Upper lobe of left lung (tissue), 6 donors: ENCODE measurements around the gene RNASE8. TPM values are rescaled to one million over a fixed set of nuclear protein-coding genes. Genes with fewer than 3 reads are reported as not detected.
"Not testable (repeated sequence)": the region's sequence is repeated elsewhere in the genome, so short reads cannot be mapped to it uniquely, and the experiment has no call there.

Experiments used
- ATAC-seq, 2 donors: fragments of 200-7000 bp; cut with Tn5 transposase; one replicate each; pipeline ENCODE4 v1.9.1; 2022; ENCODE audit warnings: mild to moderate bottlenecking in 2 of 2, moderate library complexity in 2 of 2; ENCODE audit not compliant: low FRiP score in 2 of 2
- DNase-seq, 2 donors: peaks; one replicate each; pipeline ENCODE4 v3.0.0-alpha.2; 2019 to 2020
- H3K27ac ChIP-seq, 4 donors: fragments of 200-600 bp; sonication (generic); one replicate each; pipeline ENCODE4 v1.5.1; 2016 to 2019
- H3K27me3 ChIP-seq, 4 donors: fragments of 200-600 bp; sonication (generic); one replicate each; pipeline ENCODE4 v1.5.1; 2017 to 2019
- H3K36me3 ChIP-seq, 4 donors: fragments of 200-600 bp; sonication (generic); one replicate each; pipeline ENCODE4 v1.5.1; 2016 to 2019
- H3K4me1 ChIP-seq, 4 donors: fragments of 200-600 bp; sonication (generic); one replicate each; pipeline ENCODE4 v1.5.1; 2018 to 2019
- H3K4me3 ChIP-seq, 4 donors: fragments of 200-600 bp; sonication (generic); one replicate each; pipeline ENCODE4 v1.5.1; 2017 to 2019; ENCODE audit warnings: mild to moderate bottlenecking in 2 of 4, moderate library complexity in 1 of 4
- H3K9me3 ChIP-seq, 4 donors: fragments of 200-600 bp; sonication (generic); one replicate each; pipeline ENCODE4 v1.5.1; 2018 to 2019
- EP300 ChIP-seq, 4 donors: sonication (generic); formaldehyde crosslinking; IDR thresholded peaks; one replicate each; pipeline ENCODE4 v1.5.1; 2017; ENCODE audit warnings: antibody characterized with exemption in 4 of 4, control low read depth in 2 of 4
- POLR2A ChIP-seq, 4 donors: fragments of 450-650 bp; IDR thresholded peaks; one replicate each; pipeline ENCODE4 v1.5.1; 2016 to 2017; ENCODE audit warnings: antibody characterized with exemption in 4 of 4, mild to moderate bottlenecking in 2 of 4
- POLR2AphosphoS5 ChIP-seq, 2 donors: sonication (generic); formaldehyde crosslinking; IDR thresholded peaks; one replicate each; pipeline ENCODE4 v1.5.1; 2017; ENCODE audit warnings: antibody characterized with exemption in 2 of 2
- WGBS, 2 donors: methylation state at CpG; one replicate each; pipeline ENCODE4 v1.1.5; 2017 to 2018; 5-methylcytosine and 5-hydroxymethylcytosine counted together
- total RNA-seq, 6 donors: library from RNA; depleted of rRNA in 4 of 6; stranded (reverse); fragments of >200 nt in 4 of 6; gene quantifications; one replicate each; pipeline versions ENCODE4 v1.1.0 to v1.2.1, GENCODE V29; 2016 to 2021
- TF ChIP-seq, protein P1 (sequence below), 6 experiments: fragments of 450-650 bp in 4 of 6; fragments of 200-600 bp in 2 of 6; sonication (generic) in 2 of 6; IDR thresholded peaks; one replicate each; pipeline ENCODE4 v1.5.1; 2016 to 2019; ENCODE audit warnings: antibody characterized with exemption in 6 of 6
- donor health status: DM: no; HTN: no; CAD: no; lungs with moderate emphysema.
- donor health status: DM: no; HTN: yes; CAD: no; lungs with severe emphysema.

Gene RNASE8, protein sequence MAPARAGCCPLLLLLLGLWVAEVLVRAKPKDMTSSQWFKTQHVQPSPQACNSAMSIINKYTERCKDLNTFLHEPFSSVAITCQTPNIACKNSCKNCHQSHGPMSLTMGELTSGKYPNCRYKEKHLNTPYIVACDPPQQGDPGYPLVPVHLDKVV
- total RNA-seq = not detected

DNA sequence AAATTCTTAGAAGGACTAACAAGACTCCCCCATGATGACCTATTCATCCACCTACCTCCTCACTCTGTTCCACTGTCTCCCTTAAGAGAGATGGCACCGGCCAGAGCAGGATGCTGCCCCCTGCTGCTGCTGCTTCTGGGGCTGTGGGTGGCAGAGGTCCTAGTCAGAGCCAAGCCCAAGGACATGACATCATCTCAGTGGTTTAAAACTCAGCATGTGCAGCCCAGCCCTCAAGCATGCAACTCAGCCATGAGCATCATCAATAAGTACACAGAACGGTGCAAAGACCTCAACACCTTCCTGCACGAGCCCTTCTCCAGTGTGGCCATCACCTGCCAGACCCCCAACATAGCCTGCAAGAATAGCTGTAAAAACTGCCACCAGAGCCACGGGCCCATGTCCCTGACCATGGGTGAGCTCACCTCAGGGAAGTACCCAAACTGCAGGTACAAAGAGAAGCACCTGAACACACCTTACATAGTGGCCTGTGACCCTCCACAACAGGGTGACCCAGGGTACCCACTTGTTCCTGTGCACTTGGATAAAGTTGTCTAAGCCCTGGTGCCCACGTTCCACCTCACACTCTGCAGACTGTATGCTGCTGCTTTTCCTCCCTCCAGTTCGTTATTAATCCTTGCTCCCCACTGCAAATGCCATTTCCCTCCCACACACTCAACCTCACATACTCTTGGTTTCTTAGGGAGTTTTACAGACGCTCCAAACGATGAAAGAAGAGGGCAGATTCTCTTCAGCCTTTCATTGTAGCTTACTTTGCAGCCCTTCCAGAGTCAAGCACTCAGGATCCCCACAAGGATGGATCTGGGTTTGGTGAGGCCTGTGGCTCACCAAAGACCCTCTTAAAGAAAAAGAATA is at the start of gene RNASE8:
Gene RNASE8 (plus strand): TSS at position 20 of the 873 bp plus-strand sequence. CDS start 71 bp downstream, at position 91.
- peaks cover 0 to 10% (median 3%) of the 10 kb centered on the region in 4 donors for H3K4me1 ChIP-seq
- no peak for TF ChIP-seq EP300 (IDR thresholded peaks at IDR 0.05)
- no peak for TF ChIP-seq POLR2A (IDR thresholded peaks at IDR 0.05)
- H3K4me3 ChIP-seq = no peak within 1 kb of the TSS
- no peaks in the 10 kb centered on the region for H3K36me3 ChIP-seq
- ATAC-seq (no peak), DNase-seq (no peak)
- H3K9me3 ChIP-seq = no peaks in the 10 kb centered on the region
- peak within 1 kb of the TSS in 1 of 4 donors; percentile 27 for H3K27ac ChIP-seq
- H3K27me3 ChIP-seq = no peaks in the 10 kb centered on the region
- WGBS, 2 donors = 78 to 80% methylated on average over 6 to 8 of the region's 8 CpGs

DNA sequence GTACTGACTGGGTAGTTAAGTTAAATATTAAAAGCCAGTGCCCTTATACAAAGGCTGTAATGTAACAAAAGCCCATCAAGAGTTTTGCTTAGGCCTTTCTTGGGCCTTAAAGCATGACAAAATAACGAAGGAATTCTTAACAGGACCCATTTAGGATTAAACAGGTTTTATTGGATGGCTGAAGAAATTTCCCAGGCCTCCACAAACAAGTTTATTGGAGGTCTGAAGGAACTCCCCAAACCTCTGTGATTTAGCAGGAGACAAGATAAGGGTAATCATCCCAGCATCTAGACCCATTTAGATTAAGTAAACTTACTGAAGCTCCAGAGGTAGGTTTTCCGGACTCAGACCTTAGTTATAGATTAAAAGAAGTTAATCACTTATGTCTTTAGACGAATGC is 47.9 kb upstream of the RNASE8 start:
- ATAC-seq, H3K27me3 ChIP-seq, H3K4me3 ChIP-seq, H3K27ac ChIP-seq, H3K36me3 ChIP-seq, H3K4me1 ChIP-seq, H3K9me3 ChIP-seq, DNase-seq: not testable (repeated sequence)
- WGBS, 2 donors = 75 to 81% methylated on average over 3 of the region's 3 CpGs

DNA sequence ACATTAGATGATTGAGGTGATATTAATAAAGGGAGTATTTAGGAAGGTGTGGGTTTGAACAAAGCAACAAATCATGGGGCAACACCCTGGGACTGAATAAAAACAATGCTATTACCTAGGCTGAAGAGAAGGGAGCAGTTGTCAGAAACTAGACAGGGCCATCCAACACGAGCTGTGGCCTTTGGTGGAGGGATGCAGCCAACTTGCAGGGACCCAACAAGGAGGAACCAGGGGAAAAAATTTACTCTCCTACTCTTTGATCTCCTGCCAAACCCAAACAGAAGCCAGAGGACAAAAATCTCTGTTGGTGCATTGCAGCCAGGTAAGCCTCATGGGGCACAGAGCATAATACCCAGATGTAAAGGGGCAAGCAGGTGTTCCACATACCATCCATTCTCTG is 46.5 kb upstream of the RNASE8 start:
- 69 to 87% methylated on average over 1 of the region's 1 CpG for WGBS, 2 donors
- ATAC-seq (no peak), DNase-seq (no peak)
- no peaks in the 10 kb centered on the region for H3K9me3 ChIP-seq
- no peaks in the 10 kb centered on the region for H3K36me3 ChIP-seq
- H3K4me3 ChIP-seq = no peak overlapping the region
- no peak overlapping the region for H3K27ac ChIP-seq
- H3K4me1 ChIP-seq = peaks cover 0 to 5% (median 5%) of the 10 kb centered on the region in 4 donors
- TF ChIP-seq EP300 (IDR thresholded peaks at IDR 0.05) = no peak
- no peaks in the 10 kb centered on the region for H3K27me3 ChIP-seq

DNA sequence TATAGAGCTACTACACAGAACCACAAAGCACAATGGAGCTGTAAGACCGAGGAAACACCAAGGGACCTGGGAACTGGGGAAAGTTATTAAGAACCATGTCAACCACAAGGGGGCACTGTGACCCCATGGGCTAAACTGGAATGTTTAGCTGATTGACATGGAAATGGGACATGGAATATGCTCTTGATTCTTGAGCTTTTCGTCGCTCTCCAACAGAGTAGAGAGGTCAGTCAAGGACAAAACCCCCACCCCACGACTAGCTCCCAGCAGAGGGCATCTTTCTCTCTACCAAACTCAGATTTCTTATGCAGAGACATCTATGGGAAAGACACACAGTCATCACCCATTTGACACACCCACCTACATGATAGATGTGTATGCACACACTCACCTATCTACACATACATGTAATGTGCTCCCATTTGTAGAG is 42.8 kb upstream of the RNASE8 start:
- Histone ChIP-seq H3K4me1 (peaks cover 0 to 5% (median 5%) of the 10 kb centered on the region in 4 donors), H3K9me3 (no peaks in the 10 kb centered on the region), H3K36me3 (peaks cover 3 to 32% (median 17%) of the 10 kb centered on the region in 4 donors), H3K27me3 (no peaks in the 10 kb centered on the region), H3K27ac (no peak overlapping the region), H3K4me3 (no peak overlapping the region)
- ATAC-seq (peak; percentile 83 to 89), DNase-seq (peak in 1 of 2 donors; percentile 81)
- WGBS, 2 donors = 0% methylated on average over 4 of the region's 4 CpGs
- TF ChIP-seq, protein P1, sequence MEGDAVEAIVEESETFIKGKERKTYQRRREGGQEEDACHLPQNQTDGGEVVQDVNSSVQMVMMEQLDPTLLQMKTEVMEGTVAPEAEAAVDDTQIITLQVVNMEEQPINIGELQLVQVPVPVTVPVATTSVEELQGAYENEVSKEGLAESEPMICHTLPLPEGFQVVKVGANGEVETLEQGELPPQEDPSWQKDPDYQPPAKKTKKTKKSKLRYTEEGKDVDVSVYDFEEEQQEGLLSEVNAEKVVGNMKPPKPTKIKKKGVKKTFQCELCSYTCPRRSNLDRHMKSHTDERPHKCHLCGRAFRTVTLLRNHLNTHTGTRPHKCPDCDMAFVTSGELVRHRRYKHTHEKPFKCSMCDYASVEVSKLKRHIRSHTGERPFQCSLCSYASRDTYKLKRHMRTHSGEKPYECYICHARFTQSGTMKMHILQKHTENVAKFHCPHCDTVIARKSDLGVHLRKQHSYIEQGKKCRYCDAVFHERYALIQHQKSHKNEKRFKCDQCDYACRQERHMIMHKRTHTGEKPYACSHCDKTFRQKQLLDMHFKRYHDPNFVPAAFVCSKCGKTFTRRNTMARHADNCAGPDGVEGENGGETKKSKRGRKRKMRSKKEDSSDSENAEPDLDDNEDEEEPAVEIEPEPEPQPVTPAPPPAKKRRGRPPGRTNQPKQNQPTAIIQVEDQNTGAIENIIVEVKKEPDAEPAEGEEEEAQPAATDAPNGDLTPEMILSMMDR (IDR thresholded peaks at IDR 0.05) = peak; percentile 70 to 88 (median 88)
- no peak for TF ChIP-seq POLR2A (IDR thresholded peaks at IDR 0.05)
- TF ChIP-seq EP300 (IDR thresholded peaks at IDR 0.05) = no peak
- peak; percentile 18 to 32 for TF ChIP-seq POLR2AphosphoS5 (IDR thresholded peaks at IDR 0.05)

DNA sequence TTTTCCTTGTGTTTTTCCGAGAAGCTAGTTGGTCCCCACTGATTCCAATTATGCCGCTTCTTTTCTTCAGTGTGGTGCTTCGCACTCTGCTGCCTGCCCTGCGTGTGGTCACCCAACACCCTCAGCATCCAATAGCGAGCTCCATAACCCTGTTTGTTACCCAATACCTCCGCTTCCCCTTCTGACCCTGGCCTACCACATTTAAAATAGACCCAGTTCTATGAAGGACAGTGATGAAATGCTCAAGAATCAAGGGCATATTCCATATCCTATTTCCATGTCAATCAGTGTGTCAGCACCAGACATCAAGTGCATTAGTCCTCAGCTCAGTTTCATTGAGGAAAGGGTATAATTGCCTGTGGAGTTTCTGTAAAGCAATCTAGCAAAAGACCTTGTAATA is 42.3 kb upstream of the RNASE8 start:
- H3K27me3 ChIP-seq = no peaks in the 10 kb centered on the region
- peak in 1 of 2 donors; percentile 37 for ATAC-seq

More for the DNA sequence above, 42.3 kb upstream of the RNASE8 start:
- DNase-seq = no peak
- 58 to 73% methylated on average over 6 of the region's 6 CpGs for WGBS, 2 donors
- H3K4me1 ChIP-seq = peaks cover 0 to 5% (median 5%) of the 10 kb centered on the region in 4 donors
- no peaks in the 10 kb centered on the region for H3K9me3 ChIP-seq
- TF ChIP-seq EP300 (IDR thresholded peaks at IDR 0.05) (no peak), POLR2AphosphoS5 (IDR thresholded peaks at IDR 0.05) (no peak), POLR2A (IDR thresholded peaks at IDR 0.05) (no peak)
- TF ChIP-seq, protein P1 (IDR thresholded peaks at IDR 0.05) = no peak
- H3K4me3 ChIP-seq = no peak overlapping the region
- peaks cover 3 to 37% (median 17%) of the 10 kb centered on the region in 4 donors for H3K36me3 ChIP-seq
- H3K27ac ChIP-seq = no peak overlapping the region
